Gastrocnemius medialis (tissue), 4 donors: ENCODE results near the gene AIDA.

Source experiments
- CTCF ChIP-seq, 5 experiments: fragments of 450-650 bp in 3 of 5; fragments of 200-600 bp in 2 of 5; sonication (generic) in 2 of 5; IDR thresholded peaks in 4 of 5; conservative IDR thresholded peaks in 1 of 5; 1 replicate in 4 of 5; 2 replicates in 1 of 5; pipeline ENCODE4 v1.5.1; 2016 to 2019; ENCODE audit warnings: antibody characterized with exemption in 5 of 5, mild to moderate bottlenecking in 3 of 5, moderate library complexity in 3 of 5
- POLR2A ChIP-seq, 2 donors: fragments of 450-650 bp; IDR thresholded peaks; one replicate each; pipeline ENCODE4 v1.6.1; 2017; ENCODE audit warnings: antibody characterized with exemption in 2 of 2, mild to moderate bottlenecking in 2 of 2, moderate library complexity in 2 of 2

- TF ChIP-seq CTCF (IDR thresholded peaks at IDR 0.05 in 4 of 5, conservative IDR thresholded peaks at IDR 0.05 in 1 of 5) (no peak), POLR2A (IDR thresholded peaks at IDR 0.05) (no peak)
These were observed 85.1 kb downstream of the AIDA start for GRCh38 chr1:222627232-222627631.
